ENCODE results near the gene FBLN5. TPM values are rescaled to one million over a fixed set of nuclear protein-coding genes. Genes with fewer than 3 reads are reported as not detected.

The FBLN5 gene
- total and polyA plus RNA-seq, 9 of the 15 experiments (the other 6 are each of a cell fraction or from before 2014, with no cell fraction given) = 0.11 to 0.22 TPM; not detected in 7

DNA sequence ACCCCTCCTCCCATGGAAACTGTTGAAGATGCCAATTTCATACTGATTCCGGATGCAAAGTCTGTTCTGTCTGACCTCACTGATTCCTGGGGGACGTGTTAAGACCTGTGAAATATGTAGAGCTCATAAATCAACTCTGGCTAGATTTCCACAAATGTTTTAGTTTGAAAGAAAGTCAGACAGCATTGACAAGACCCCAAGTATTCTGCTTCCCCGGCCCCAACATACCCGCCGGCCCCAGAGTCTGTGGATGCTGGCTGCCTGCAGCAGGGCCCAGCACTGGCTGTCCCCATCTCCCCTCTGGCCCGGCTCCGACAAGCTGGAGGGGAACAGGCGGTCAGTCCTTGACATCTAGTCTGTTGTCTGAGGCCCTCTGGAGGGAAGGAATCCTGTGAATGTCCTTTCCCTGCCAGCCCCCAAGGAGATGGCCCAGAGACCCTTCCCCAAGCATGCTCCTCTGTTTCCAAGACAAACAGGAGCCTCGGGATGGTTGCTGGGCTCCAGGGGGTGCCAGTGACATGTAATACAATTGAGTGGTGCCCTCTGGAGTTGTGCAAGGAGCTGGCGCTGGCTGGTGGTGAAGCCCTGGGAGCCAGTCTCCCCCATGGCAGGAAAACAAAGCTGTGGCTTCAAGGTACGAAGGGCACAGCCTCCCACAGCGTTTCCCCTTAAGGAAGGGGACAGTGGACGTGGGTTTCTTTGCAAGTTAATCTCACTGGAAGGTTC lies 22.3 kb downstream of the FBLN5 start:
- peaks cover 0 to 26% of the 10 kb centered on the region in 2 experiments; a peak in 2 of 5 replicates for H3K27me3 ChIP-seq (ENCODE audit: control insufficient read depth in 2 of 2, insufficient read depth in 2 of 2, low read length in 2 of 2)
- TF ChIP-seq DACH1 (IDR thresholded peaks at IDR 0.05; ENCODE audit: partially characterized antibody) (no peak), HIVEP1 (CRISPR knock-in tag; IDR thresholded peaks at IDR 0.05) (no peak), RBM14 (IDR thresholded peaks at IDR 0.05; ENCODE audit: borderline replicate concordance, insufficient read depth, low read depth, low read length) (no peak)
- no peak overlapping the region for H3K4me2 ChIP-seq (ENCODE audit: insufficient read depth, low read length)
- ATAC-seq (no peak), DNase-seq (ENCODE audit: extremely low read depth in 1 of 4, low spot score in 3 of 4) (no peak), FAIRE-seq (no peak)
- no TSS peak for BruUV-seq (replicated peaks)
- no peaks in the 10 kb centered on the region for H3K36me3 ChIP-seq (ENCODE audit: control insufficient read depth, insufficient read depth, low read length)
- no peaks in the 10 kb centered on the region for H4K20me1 ChIP-seq (replicated peaks; ENCODE audit: control insufficient read depth, insufficient read depth, low read length)
- CTCF ChIA-PET (ENCODE audit: low intra/inter-chr PET ratio) = no interaction called here
- H3K9me1 ChIP-seq (ENCODE audit: control insufficient read depth, insufficient read depth, low read length) = no peaks in the 10 kb centered on the region
- WGBS (ENCODE audit: insufficient coverage, low coverage, missing lambda C conversion rate) = 6% methylated on average over 13 of the region's 13 CpGs
- H3K79me2 ChIP-seq (ENCODE audit: control insufficient read depth, insufficient read depth, low read length) = no peaks in the 10 kb centered on the region
- no peak overlapping the region for H3K9ac ChIP-seq (ENCODE audit: insufficient read depth in 1 of 2, low read depth in 2 of 2, low read length in 2 of 2)
- POLR2A ChIA-PET = no interaction called here
- no peak overlapping the region for H3K27ac ChIP-seq (ENCODE audit: extremely low read depth, low read depth, low read length)
- peaks cover 0 to 4% of the 10 kb centered on the region in 2 experiments; a peak in 2 of 5 replicates for H3K4me1 ChIP-seq (replicated peaks in 1 of 2; ENCODE audit: control insufficient read depth in 2 of 2, insufficient read depth in 2 of 2, low read length in 2 of 2)
- in situ Hi-C loops (cut with MboI) (no loop called here), intact Hi-C loops (cut with micrococcal nuclease) (no loop called here)
- no peak overlapping the region for H3K4me3 ChIP-seq
- no peak overlapping the region for H2AFZ ChIP-seq (ENCODE audit: low read depth, low read length)
- H3K9me3 ChIP-seq (replicated peaks; ENCODE audit: control insufficient read depth, insufficient read depth, low read depth, low read length) = no peaks in the 10 kb centered on the region

DNA sequence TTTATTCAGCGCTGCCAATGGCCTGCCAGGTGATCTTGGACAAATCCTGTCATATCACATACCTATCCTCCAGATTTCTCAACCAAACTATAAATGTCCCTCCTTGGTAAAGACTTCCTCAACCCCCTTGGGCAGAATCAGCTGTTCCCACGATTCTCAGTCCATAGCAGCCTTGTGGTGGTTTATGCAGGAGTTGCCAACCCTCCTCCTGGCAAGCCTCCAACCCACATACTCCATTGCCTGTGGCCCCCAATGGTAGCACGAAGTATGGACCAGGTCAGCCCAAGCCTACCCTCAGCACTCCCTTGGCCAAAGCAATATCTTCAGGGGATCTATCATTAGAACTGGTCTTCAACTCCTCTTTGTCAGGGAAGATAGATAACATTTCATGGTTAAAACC lies 27.0 kb downstream of the FBLN5 start:
- FAIRE-seq = no peak
- Histone ChIP-seq H3K79me2 (ENCODE audit: control insufficient read depth, insufficient read depth, low read length) (no peaks in the 10 kb centered on the region), H3K9ac (ENCODE audit: insufficient read depth in 1 of 2, low read depth in 2 of 2, low read length in 2 of 2) (no peak overlapping the region), H3K36me3 (ENCODE audit: control insufficient read depth, insufficient read depth, low read length) (no peaks in the 10 kb centered on the region), H4K20me1 (replicated peaks; ENCODE audit: control insufficient read depth, insufficient read depth, low read length) (no peaks in the 10 kb centered on the region), H3K27ac (ENCODE audit: extremely low read depth, low read depth, low read length) (no peak overlapping the region), H3K9me3 (replicated peaks; ENCODE audit: control insufficient read depth, insufficient read depth, low read depth, low read length) (no peaks in the 10 kb centered on the region), H3K4me2 (ENCODE audit: insufficient read depth, low read length) (no peak overlapping the region), H3K9me1 (ENCODE audit: control insufficient read depth, insufficient read depth, low read length) (no peaks in the 10 kb centered on the region), H2AFZ (ENCODE audit: low read depth, low read length) (no peak overlapping the region), H3K27me3 (ENCODE audit: control insufficient read depth in 2 of 2, insufficient read depth in 2 of 2, low read length in 2 of 2) (peaks cover 0 to 16% of the 10 kb centered on the region in 2 experiments; a peak in 2 of 5 replicates), H3K4me3 (no peak overlapping the region), H3K4me1 (replicated peaks in 1 of 2; ENCODE audit: control insufficient read depth in 2 of 2, insufficient read depth in 2 of 2, low read length in 2 of 2) (no peaks in the 10 kb centered on the region)
- in situ Hi-C loops (cut with MboI) (no loop called here), intact Hi-C loops (cut with micrococcal nuclease) (no loop called here)
- TF ChIP-seq CBFA2T2 (conservative IDR thresholded peaks at IDR 0.05) (no peak), ZNF76 (CRISPR knock-in tag; IDR thresholded peaks at IDR 0.05; ENCODE audit: borderline replicate concordance) (no peak), ZNF551 (CRISPR knock-in tag; IDR thresholded peaks at IDR 0.05) (no peak), MCM7 (IDR thresholded peaks at IDR 0.05) (no peak)
- TF ChIP-seq, protein P1, sequence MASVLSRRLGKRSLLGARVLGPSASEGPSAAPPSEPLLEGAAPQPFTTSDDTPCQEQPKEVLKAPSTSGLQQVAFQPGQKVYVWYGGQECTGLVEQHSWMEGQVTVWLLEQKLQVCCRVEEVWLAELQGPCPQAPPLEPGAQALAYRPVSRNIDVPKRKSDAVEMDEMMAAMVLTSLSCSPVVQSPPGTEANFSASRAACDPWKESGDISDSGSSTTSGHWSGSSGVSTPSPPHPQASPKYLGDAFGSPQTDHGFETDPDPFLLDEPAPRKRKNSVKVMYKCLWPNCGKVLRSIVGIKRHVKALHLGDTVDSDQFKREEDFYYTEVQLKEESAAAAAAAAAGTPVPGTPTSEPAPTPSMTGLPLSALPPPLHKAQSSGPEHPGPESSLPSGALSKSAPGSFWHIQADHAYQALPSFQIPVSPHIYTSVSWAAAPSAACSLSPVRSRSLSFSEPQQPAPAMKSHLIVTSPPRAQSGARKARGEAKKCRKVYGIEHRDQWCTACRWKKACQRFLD (CRISPR knock-in tag; IDR thresholded peaks at IDR 0.05) = no peak
- BruUV-seq (replicated peaks) = no TSS peak
- POLR2A ChIA-PET = no interaction called here
- DNase-seq (ENCODE audit: extremely low read depth in 1 of 4, low spot score in 3 of 4) = no peak
- CTCF ChIA-PET (ENCODE audit: low intra/inter-chr PET ratio) = no interaction called here
- 0% methylated on average over 3 of the region's 3 CpGs for WGBS (ENCODE audit: insufficient coverage, low coverage, missing lambda C conversion rate)
- ATAC-seq = no peak

Data from K562 (cell line).